Liver (tissue), 3 donors: Measurements from ENCODE around the gene CAPN2.

Experiments
- EGR1 ChIP-seq, 2 donors: IDR thresholded peaks; 2 replicates each; pipeline ENCODE4 v1.6.1; 2016 to 2018; ENCODE audit warnings: antibody characterized with exemption in 2 of 2, low read depth in 2 of 2
- FOXA1 ChIP-seq: IDR thresholded peaks from 2 replicates; pipeline ENCODE4 v1.6.1; 2016; ENCODE audit warnings: antibody characterized with exemption
- FOXA2 ChIP-seq: IDR thresholded peaks from 2 replicates; pipeline ENCODE4 v1.6.1; 2016; ENCODE audit warnings: antibody characterized with exemption
- GABPA ChIP-seq, 2 donors: IDR thresholded peaks in 1 of 2; conservative IDR thresholded peaks in 1 of 2; 2 replicates each; pipeline ENCODE4 v1.6.1; 2016; ENCODE audit warnings: antibody characterized with exemption in 2 of 2, mild to moderate bottlenecking in 1 of 2, moderate library complexity in 1 of 2
- JUND ChIP-seq, 2 donors: IDR thresholded peaks; 2 replicates each; pipeline ENCODE4 v1.6.1; 2016; ENCODE audit warnings: antibody characterized with exemption in 2 of 2
- RAD21 ChIP-seq, 2 donors: IDR thresholded peaks; 2 replicates each; pipeline ENCODE4 v1.6.1; 2016; ENCODE audit warnings: antibody characterized with exemption in 2 of 2, mild to moderate bottlenecking in 2 of 2
- RXRA ChIP-seq, 2 donors: IDR thresholded peaks; 2 replicates each; pipeline ENCODE4 v1.6.1; 2017 to 2018; ENCODE audit warnings: antibody characterized with exemption in 2 of 2, mild to moderate bottlenecking in 1 of 2
- SP1 ChIP-seq: IDR thresholded peaks from 2 replicates; pipeline ENCODE4 v1.6.1; 2018; ENCODE audit warnings: antibody characterized with exemption, mild to moderate bottlenecking
- TAF1 ChIP-seq: conservative IDR thresholded peaks from 2 replicates; pipeline ENCODE4 v1.6.1; 2016; ENCODE audit warnings: antibody characterized with exemption, mild to moderate bottlenecking
- TF ChIP-seq, protein P1 (sequence below): fragments of 150-350 bp; IDR thresholded peaks from 2 replicates; pipeline ENCODE4 v1.5.1; 2017; ENCODE audit warnings: improper control_type of control experiment, low read depth, low read length; ENCODE audit not compliant: missing input control
- TF ChIP-seq, protein P2 (sequence below): IDR thresholded peaks from 2 replicates; pipeline ENCODE4 v1.6.1; 2016; ENCODE audit warnings: antibody characterized with exemption
- TF ChIP-seq, protein P3 (sequence below): IDR thresholded peaks from 2 replicates; pipeline ENCODE4 v1.6.1; 2016; ENCODE audit warnings: antibody characterized with exemption, mild to moderate bottlenecking
- donor health status: healthy.
- donor health status: healthy.

DNA sequence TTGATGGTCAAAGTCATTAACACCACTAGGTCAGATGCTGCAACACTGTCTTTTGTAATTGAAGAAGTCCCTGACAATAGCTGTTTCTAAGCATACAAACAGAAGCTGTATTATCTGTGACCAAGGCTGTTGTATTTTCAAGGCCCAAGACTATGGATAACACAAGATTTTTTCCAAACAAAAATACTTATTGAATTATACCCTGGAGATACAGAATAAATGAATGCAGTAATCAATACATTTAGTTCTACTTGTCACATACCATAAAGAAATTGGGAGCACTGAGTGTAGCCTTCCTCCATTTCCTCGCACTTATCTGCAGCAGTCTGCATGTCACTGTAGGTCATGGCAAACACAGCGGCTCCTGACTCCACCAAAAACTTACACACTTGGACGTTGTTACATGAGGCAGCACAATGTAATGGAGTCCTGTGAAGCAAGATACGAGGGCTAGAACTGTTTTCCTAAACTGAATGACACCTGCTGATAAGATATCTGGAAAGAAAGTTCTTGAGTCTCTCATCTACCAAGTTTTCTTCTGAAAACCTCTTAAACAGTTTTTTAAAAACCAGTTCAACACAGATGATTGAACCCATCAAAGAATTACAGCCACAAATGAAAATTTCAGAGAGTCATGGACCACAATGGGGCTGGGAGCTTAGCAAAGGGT, 76.5 kb downstream of the CAPN2 start:
- TF ChIP-seq SP1 = no peak
- no peak for TF ChIP-seq GABPA (IDR thresholded peaks at IDR 0.05 in 1 of 2, conservative IDR thresholded peaks at IDR 0.05 in 1 of 2)
- TF ChIP-seq, protein P1, sequence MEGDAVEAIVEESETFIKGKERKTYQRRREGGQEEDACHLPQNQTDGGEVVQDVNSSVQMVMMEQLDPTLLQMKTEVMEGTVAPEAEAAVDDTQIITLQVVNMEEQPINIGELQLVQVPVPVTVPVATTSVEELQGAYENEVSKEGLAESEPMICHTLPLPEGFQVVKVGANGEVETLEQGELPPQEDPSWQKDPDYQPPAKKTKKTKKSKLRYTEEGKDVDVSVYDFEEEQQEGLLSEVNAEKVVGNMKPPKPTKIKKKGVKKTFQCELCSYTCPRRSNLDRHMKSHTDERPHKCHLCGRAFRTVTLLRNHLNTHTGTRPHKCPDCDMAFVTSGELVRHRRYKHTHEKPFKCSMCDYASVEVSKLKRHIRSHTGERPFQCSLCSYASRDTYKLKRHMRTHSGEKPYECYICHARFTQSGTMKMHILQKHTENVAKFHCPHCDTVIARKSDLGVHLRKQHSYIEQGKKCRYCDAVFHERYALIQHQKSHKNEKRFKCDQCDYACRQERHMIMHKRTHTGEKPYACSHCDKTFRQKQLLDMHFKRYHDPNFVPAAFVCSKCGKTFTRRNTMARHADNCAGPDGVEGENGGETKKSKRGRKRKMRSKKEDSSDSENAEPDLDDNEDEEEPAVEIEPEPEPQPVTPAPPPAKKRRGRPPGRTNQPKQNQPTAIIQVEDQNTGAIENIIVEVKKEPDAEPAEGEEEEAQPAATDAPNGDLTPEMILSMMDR = no peak
- TF ChIP-seq EGR1 (IDR thresholded peaks at IDR 0.05; ENCODE audit: low read depth in 2 of 2) = no peak
- TF ChIP-seq JUND (IDR thresholded peaks at IDR 0.05) = no peak
- TF ChIP-seq TAF1 = no peak
- TF ChIP-seq, protein P2, sequence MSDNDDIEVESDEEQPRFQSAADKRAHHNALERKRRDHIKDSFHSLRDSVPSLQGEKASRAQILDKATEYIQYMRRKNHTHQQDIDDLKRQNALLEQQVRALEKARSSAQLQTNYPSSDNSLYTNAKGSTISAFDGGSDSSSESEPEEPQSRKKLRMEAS = no peak
- TF ChIP-seq RAD21 (IDR thresholded peaks at IDR 0.05) = no peak
- no peak for TF ChIP-seq RXRA (IDR thresholded peaks at IDR 0.05)
- TF ChIP-seq, protein P3, sequence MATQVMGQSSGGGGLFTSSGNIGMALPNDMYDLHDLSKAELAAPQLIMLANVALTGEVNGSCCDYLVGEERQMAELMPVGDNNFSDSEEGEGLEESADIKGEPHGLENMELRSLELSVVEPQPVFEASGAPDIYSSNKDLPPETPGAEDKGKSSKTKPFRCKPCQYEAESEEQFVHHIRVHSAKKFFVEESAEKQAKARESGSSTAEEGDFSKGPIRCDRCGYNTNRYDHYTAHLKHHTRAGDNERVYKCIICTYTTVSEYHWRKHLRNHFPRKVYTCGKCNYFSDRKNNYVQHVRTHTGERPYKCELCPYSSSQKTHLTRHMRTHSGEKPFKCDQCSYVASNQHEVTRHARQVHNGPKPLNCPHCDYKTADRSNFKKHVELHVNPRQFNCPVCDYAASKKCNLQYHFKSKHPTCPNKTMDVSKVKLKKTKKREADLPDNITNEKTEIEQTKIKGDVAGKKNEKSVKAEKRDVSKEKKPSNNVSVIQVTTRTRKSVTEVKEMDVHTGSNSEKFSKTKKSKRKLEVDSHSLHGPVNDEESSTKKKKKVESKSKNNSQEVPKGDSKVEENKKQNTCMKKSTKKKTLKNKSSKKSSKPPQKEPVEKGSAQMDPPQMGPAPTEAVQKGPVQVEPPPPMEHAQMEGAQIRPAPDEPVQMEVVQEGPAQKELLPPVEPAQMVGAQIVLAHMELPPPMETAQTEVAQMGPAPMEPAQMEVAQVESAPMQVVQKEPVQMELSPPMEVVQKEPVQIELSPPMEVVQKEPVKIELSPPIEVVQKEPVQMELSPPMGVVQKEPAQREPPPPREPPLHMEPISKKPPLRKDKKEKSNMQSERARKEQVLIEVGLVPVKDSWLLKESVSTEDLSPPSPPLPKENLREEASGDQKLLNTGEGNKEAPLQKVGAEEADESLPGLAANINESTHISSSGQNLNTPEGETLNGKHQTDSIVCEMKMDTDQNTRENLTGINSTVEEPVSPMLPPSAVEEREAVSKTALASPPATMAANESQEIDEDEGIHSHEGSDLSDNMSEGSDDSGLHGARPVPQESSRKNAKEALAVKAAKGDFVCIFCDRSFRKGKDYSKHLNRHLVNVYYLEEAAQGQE = no peak
- TF ChIP-seq FOXA1 = no peak
- TF ChIP-seq FOXA2 = no peak
